PC-9 (cell line): Measurements from ENCODE around the gene CELSR2.

Source experiments
- EZH2 ChIP-seq: fragments of 200-600 bp; sonication (generic); IDR thresholded peaks from 2 replicates; pipeline ENCODE4 v1.8.0; 2017; ENCODE audit warnings: antibody characterized with exemption, low read depth
- TF ChIP-seq, protein P1 (sequence below): fragments of 200-600 bp; sonication (generic); conservative IDR thresholded peaks from 2 replicates; pipeline ENCODE4 v1.6.1; 2017; ENCODE audit warnings: mixed run types, antibody characterized with exemption, mild to moderate bottlenecking, moderate library complexity

- TF ChIP-seq, protein P1, sequence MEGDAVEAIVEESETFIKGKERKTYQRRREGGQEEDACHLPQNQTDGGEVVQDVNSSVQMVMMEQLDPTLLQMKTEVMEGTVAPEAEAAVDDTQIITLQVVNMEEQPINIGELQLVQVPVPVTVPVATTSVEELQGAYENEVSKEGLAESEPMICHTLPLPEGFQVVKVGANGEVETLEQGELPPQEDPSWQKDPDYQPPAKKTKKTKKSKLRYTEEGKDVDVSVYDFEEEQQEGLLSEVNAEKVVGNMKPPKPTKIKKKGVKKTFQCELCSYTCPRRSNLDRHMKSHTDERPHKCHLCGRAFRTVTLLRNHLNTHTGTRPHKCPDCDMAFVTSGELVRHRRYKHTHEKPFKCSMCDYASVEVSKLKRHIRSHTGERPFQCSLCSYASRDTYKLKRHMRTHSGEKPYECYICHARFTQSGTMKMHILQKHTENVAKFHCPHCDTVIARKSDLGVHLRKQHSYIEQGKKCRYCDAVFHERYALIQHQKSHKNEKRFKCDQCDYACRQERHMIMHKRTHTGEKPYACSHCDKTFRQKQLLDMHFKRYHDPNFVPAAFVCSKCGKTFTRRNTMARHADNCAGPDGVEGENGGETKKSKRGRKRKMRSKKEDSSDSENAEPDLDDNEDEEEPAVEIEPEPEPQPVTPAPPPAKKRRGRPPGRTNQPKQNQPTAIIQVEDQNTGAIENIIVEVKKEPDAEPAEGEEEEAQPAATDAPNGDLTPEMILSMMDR, result no peak
- TF ChIP-seq EZH2, result no peak
Measured at GRCh38 chr1:109261006-109261405, 11.7 kb downstream of the CELSR2 start.
